ENCODE measurements around the gene LAMB1. TPM values are rescaled to one million over a fixed set of nuclear protein-coding genes. Genes with fewer than 3 reads are reported as not detected.

LAMB1 gene
- total RNA-seq, 1 experiment from 2014 or later: 32.0 TPM

DNA sequence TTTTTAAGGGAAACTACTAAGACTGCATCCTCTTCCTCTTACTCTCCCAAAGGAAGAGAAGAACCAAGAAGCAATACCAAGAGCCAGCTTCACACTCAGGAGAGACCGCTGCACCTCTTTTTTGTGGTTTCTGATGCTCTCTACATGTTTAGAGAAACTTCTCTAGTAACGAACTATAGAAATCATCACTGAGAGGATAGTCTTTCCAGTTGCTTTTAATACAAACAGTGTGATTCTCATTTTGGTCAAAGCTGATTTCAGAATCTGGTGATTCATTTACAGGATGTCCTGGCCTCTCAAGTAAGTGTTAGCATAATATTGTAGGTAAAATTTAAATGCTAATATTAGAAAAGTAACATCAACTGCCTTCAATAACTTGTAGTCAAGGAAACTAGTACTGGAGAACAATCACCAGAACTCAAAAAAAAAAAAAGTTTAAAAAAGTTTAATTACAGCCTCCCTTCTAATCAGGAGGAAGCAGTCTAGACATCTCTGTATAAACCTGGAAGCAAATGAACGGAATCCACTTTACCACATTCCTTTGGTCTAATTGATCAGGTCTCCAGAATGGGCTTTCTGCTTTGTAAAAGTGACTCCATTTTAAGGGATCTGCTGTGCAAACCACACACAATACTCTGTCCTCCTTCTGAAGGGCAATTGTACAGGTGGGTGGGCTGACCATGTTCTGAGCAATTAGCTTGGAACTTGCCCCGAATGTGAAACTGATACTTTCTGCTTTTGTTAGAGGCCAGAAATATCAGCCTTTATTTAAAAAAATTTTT, 3.0 kb downstream of the LAMB1 start:
- no TSS peak for BruUV-seq (replicated peaks)
- Histone ChIP-seq H3K27me3 (ENCODE audit: insufficient read depth, low read length) (no peaks in the 10 kb centered on the region), H3K4me2 (ENCODE audit: low read length) (no peak overlapping the region), H4K20me1 (ENCODE audit: insufficient read depth) (no peaks in the 10 kb centered on the region), H3K9me2 (ENCODE audit: insufficient read depth) (no peaks in the 10 kb centered on the region), H2AFZ (ENCODE audit: low read depth, low read length, poor library complexity, severe bottlenecking) (no peak overlapping the region), H3K9me3 (ENCODE audit: control insufficient read depth in 1 of 2, insufficient read depth in 1 of 2, low read depth in 1 of 2, low read length in 2 of 2) (no peaks in the 10 kb centered on the region), H3K4me3 (replicated peaks in 1 of 2; ENCODE audit: low read depth in 1 of 2, low read length in 2 of 2) (no peak overlapping the region), H3K4me1 (ENCODE audit: control insufficient read depth in 1 of 2, insufficient read depth in 2 of 2, low read length in 2 of 2) (peaks cover 22 to 42% of the 10 kb centered on the region in 2 experiments), H3K79me2 (ENCODE audit: insufficient read depth, low read length) (no peaks in the 10 kb centered on the region), H3K27ac (ENCODE audit: low read depth, low read length) (no peak overlapping the region), H3K36me3 (ENCODE audit: control insufficient read depth in 1 of 2, insufficient read depth in 2 of 2, low read length in 2 of 2) (no peaks in the 10 kb centered on the region), H3K9ac (ENCODE audit: low read length) (no peak overlapping the region)
- DNase-seq (ENCODE audit: low read depth, low spot score): no peak
- ATAC-seq: no peak
- intact Hi-C loops (cut with micrococcal nuclease): no loop called here
- no peak for TF ChIP-seq SRF (IDR thresholded peaks at IDR 0.05; ENCODE audit: low read depth)
- ChIA-PET RAD21 (ENCODE audit: low non-redundant PET in 1 of 2, low total read pairs in 2 of 2, uncharacterized antibody in 2 of 2, unreplicated experiment in 2 of 2) (no interaction called here), POLR2A (no interaction called here), CTCF (no interaction called here)

DNA sequence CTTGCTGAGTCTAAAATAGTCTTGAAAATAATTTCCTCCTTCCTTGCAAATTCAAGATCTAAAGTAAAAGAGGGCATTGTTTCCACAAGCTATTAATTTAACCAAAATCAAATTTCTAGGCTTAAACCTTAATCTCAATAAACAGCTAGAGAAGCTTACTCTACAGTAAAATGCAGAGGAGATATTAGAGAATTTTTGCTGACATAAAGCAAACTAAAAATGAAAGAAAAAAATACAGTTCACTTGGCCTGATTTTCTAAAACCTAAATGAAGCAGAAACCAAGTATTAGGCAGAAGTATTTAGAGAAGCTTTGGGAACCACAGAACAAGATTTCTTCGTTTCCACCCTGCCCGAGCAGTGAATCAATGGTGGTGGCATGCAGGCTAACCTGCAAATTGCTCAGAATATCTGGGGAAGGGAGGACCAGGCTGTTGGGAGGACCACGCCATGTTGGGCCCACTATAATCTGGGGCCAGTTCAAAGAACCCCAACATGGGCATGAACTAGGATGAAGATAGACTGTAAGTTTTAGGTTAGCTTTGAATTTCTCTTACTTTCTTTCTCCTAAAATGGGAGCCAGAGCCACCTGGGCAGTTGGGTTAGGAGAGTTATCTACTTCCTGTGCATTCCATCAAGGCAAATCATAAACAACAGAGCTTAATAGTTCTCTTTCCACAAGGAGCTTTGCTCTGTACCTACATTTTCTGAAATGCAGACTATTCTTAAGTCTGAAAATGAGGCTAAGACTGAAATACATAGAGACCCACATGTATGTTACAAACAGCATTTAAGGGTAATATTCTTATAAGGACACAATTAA, 4.1 kb downstream of the LAMB1 start:
- RAD21 ChIA-PET (ENCODE audit: low non-redundant PET in 1 of 2, low total read pairs in 2 of 2, uncharacterized antibody in 2 of 2, unreplicated experiment in 2 of 2): no interaction called here

More for the DNA sequence above, 4.1 kb downstream of the LAMB1 start:
- H3K4me1 ChIP-seq (ENCODE audit: control insufficient read depth in 1 of 2, insufficient read depth in 2 of 2, low read length in 2 of 2): peaks cover 27 to 46% of the 10 kb centered on the region in 2 experiments
- H3K79me2 ChIP-seq (ENCODE audit: insufficient read depth, low read length): no peaks in the 10 kb centered on the region
- intact Hi-C loops (cut with micrococcal nuclease): no loop called here
- H3K9me3 ChIP-seq (ENCODE audit: control insufficient read depth in 1 of 2, insufficient read depth in 1 of 2, low read depth in 1 of 2, low read length in 2 of 2): no peaks in the 10 kb centered on the region
- no peak overlapping the region for H3K4me3 ChIP-seq (replicated peaks in 1 of 2; ENCODE audit: low read depth in 1 of 2, low read length in 2 of 2)
- no TSS peak for BruUV-seq (replicated peaks)
- H4K20me1 ChIP-seq (ENCODE audit: insufficient read depth): no peaks in the 10 kb centered on the region
- no peaks in the 10 kb centered on the region for H3K27me3 ChIP-seq (ENCODE audit: insufficient read depth, low read length)
- no peak overlapping the region for H3K4me2 ChIP-seq (ENCODE audit: low read length)
- ATAC-seq (no peak), DNase-seq (ENCODE audit: low read depth, low spot score) (no peak)
- no peak overlapping the region for H3K27ac ChIP-seq (ENCODE audit: low read depth, low read length)
- ChIA-PET CTCF (interaction anchor here (0.6 to 1.0 kb wide), 3 partner anchors 17 to 498 kb away, joined by 3 to 4 read pairs (median 3); no protein-coding TSS in a partner anchor), POLR2A (no interaction called here)
- H2AFZ ChIP-seq (ENCODE audit: low read depth, low read length, poor library complexity, severe bottlenecking): no peak overlapping the region
- H3K9me2 ChIP-seq (ENCODE audit: insufficient read depth): no peaks in the 10 kb centered on the region
- H3K36me3 ChIP-seq (ENCODE audit: control insufficient read depth in 1 of 2, insufficient read depth in 2 of 2, low read length in 2 of 2): no peaks in the 10 kb centered on the region
- no peak for TF ChIP-seq SIN3A (IDR thresholded peaks at IDR 0.05; ENCODE audit: low read depth)
- no peak for TF ChIP-seq SRF (IDR thresholded peaks at IDR 0.05; ENCODE audit: low read depth)
- TF ChIP-seq ZNF274 (IDR thresholded peaks at IDR 0.05; ENCODE audit: low read depth, low read length): no peak
- TF ChIP-seq JUND (IDR thresholded peaks at IDR 0.05): no peak
- TF ChIP-seq, protein P1, sequence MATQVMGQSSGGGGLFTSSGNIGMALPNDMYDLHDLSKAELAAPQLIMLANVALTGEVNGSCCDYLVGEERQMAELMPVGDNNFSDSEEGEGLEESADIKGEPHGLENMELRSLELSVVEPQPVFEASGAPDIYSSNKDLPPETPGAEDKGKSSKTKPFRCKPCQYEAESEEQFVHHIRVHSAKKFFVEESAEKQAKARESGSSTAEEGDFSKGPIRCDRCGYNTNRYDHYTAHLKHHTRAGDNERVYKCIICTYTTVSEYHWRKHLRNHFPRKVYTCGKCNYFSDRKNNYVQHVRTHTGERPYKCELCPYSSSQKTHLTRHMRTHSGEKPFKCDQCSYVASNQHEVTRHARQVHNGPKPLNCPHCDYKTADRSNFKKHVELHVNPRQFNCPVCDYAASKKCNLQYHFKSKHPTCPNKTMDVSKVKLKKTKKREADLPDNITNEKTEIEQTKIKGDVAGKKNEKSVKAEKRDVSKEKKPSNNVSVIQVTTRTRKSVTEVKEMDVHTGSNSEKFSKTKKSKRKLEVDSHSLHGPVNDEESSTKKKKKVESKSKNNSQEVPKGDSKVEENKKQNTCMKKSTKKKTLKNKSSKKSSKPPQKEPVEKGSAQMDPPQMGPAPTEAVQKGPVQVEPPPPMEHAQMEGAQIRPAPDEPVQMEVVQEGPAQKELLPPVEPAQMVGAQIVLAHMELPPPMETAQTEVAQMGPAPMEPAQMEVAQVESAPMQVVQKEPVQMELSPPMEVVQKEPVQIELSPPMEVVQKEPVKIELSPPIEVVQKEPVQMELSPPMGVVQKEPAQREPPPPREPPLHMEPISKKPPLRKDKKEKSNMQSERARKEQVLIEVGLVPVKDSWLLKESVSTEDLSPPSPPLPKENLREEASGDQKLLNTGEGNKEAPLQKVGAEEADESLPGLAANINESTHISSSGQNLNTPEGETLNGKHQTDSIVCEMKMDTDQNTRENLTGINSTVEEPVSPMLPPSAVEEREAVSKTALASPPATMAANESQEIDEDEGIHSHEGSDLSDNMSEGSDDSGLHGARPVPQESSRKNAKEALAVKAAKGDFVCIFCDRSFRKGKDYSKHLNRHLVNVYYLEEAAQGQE (IDR thresholded peaks at IDR 0.05; ENCODE audit: low read depth): no peak
- no peak overlapping the region for H3K9ac ChIP-seq (ENCODE audit: low read length)

All from HCT116 (cell line).